ENCODE results near the gene MYEOV. TPM values are rescaled to one million over a fixed set of nuclear protein-coding genes. Genes with fewer than 3 reads are reported as not detected.

MYEOV gene
- total RNA-seq, 1 experiment from 2014 or later: 0.52 TPM

- no peaks in the 10 kb centered on the region for H3K9me3 ChIP-seq
- intact Hi-C loops (cut with micrococcal nuclease; ENCODE audit: unreplicated experiment): no loop called here
- no peaks in the 10 kb centered on the region for H3K36me3 ChIP-seq (ENCODE audit: control insufficient read depth, insufficient read depth, low read length)
- Mint-ChIP-seq H3K27me3 (ENCODE audit: insufficient read depth, unreplicated experiment) (no peaks in the 10 kb centered on the region), H3K27ac (ENCODE audit: unreplicated experiment) (no peak overlapping the region), H3K9me3 (ENCODE audit: unreplicated experiment) (peaks cover 11% of the 10 kb centered on the region), H3K4me3 (ENCODE audit: unreplicated experiment) (no peak overlapping the region), H3K4me1 (ENCODE audit: low read depth, unreplicated experiment) (peaks cover 19% of the 10 kb centered on the region), H3K36me3 (ENCODE audit: insufficient read depth, unreplicated experiment) (no peaks in the 10 kb centered on the region)
- no peaks in the 10 kb centered on the region for H3K27me3 ChIP-seq (replicated peaks; ENCODE audit: control insufficient read depth, insufficient read depth, low read length)
- peaks cover 42% of the 10 kb centered on the region for H3K4me1 ChIP-seq
- ChIA-PET CTCF (interaction anchor here (0.6 to 1.1 kb wide), 2 partner anchors 31 to 389 kb away, joined by 3 read pairs; no protein-coding TSS in a partner anchor), POLR2A (no interaction called here)
- no peak overlapping the region for H3K4me3 ChIP-seq (ENCODE audit: low read depth, low read length)
- BruUV-seq (replicated peaks): no TSS peak
- no peak for DNase-seq
- TF ChIP-seq CTCF (IDR thresholded peaks at IDR 0.05; ENCODE audit: insufficient read depth in 1 of 2, low read depth in 1 of 2, low read length in 1 of 2, severe bottlenecking in 1 of 2, unreplicated experiment in 1 of 2): no peak
Observed at GRCh38 chr11:69272831-69273485, 21.0 kb upstream of the MYEOV start.

GRCh38 chr11:69273571-69273970, 20.4 kb upstream of the MYEOV start:
- no peak for DNase-seq
- ChIA-PET POLR2A (no interaction called here), CTCF (interaction anchor here (0.6 to 1.4 kb wide), 4 partner anchors 32 to 388 kb away, joined by 3 to 12 read pairs (median 5); no protein-coding TSS in a partner anchor)
- Histone ChIP-seq H3K27me3 (replicated peaks; ENCODE audit: control insufficient read depth, insufficient read depth, low read length) (no peaks in the 10 kb centered on the region), H3K36me3 (ENCODE audit: control insufficient read depth, insufficient read depth, low read length) (no peaks in the 10 kb centered on the region), H3K4me1 (peaks cover 48% of the 10 kb centered on the region), H3K9me3 (no peaks in the 10 kb centered on the region), H3K4me3 (ENCODE audit: low read depth, low read length) (no peak overlapping the region)
- peak overlapping the region; percentile 5 for H3K27ac Mint-ChIP-seq (ENCODE audit: unreplicated experiment)
- H3K4me3 Mint-ChIP-seq (ENCODE audit: unreplicated experiment): no peak overlapping the region
- peaks cover 19% of the 10 kb centered on the region for H3K4me1 Mint-ChIP-seq (ENCODE audit: low read depth, unreplicated experiment)
- no peaks in the 10 kb centered on the region for H3K36me3 Mint-ChIP-seq (ENCODE audit: insufficient read depth, unreplicated experiment)
- TF ChIP-seq CTCF (IDR thresholded peaks at IDR 0.05; ENCODE audit: insufficient read depth in 1 of 2, low read depth in 1 of 2, low read length in 1 of 2, severe bottlenecking in 1 of 2, unreplicated experiment in 1 of 2): no peak
- H3K27me3 Mint-ChIP-seq (ENCODE audit: insufficient read depth, unreplicated experiment): no peaks in the 10 kb centered on the region
- intact Hi-C loops (cut with micrococcal nuclease; ENCODE audit: unreplicated experiment): no loop called here
- no TSS peak for BruUV-seq (replicated peaks)
- H3K9me3 Mint-ChIP-seq (ENCODE audit: unreplicated experiment): peaks cover 11% of the 10 kb centered on the region

DNA sequence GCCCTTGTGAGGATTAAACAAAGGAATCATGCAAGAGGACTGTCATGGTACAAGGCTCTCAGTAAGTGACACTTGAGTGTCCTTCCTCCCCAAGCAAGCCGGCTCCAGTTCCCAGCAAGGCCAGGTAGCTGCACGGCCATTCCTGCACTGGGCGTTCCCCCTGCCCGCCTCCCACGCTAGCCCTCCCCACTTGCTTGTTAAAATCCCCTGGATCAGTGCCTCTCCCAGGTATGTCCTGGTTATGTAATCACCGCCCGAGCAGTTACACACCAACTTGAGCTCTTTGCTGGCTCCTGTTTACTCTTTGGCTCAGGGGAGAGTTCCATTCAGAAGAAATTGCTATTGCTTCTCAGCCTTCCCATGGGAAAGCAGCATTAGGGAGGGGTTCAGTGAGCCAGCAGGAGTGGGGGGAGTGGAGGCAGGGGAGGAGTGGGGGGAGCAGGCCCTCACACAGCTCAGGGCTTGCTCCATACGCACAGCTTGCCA, 19.4 kb upstream of the MYEOV start:
- Mint-ChIP-seq H3K27ac (ENCODE audit: unreplicated experiment) (peak overlapping the region; percentile 5), H3K36me3 (ENCODE audit: insufficient read depth, unreplicated experiment) (no peaks in the 10 kb centered on the region), H3K4me1 (ENCODE audit: low read depth, unreplicated experiment) (peaks cover 19% of the 10 kb centered on the region), H3K27me3 (ENCODE audit: insufficient read depth, unreplicated experiment) (no peaks in the 10 kb centered on the region), H3K4me3 (ENCODE audit: unreplicated experiment) (peak overlapping the region; percentile 3), H3K9me3 (ENCODE audit: unreplicated experiment) (peaks cover 11% of the 10 kb centered on the region)
- H3K27me3 ChIP-seq (replicated peaks; ENCODE audit: control insufficient read depth, insufficient read depth, low read length): no peaks in the 10 kb centered on the region
- TF ChIP-seq CTCF (IDR thresholded peaks at IDR 0.05; ENCODE audit: insufficient read depth in 1 of 2, low read depth in 1 of 2, low read length in 1 of 2, severe bottlenecking in 1 of 2, unreplicated experiment in 1 of 2): no peak
- peak; percentile 96 to 98 for DNase-seq
- no peak overlapping the region for H3K4me3 ChIP-seq (ENCODE audit: low read depth, low read length)
- no peaks in the 10 kb centered on the region for H3K36me3 ChIP-seq (ENCODE audit: control insufficient read depth, insufficient read depth, low read length)
- no TSS peak for BruUV-seq (replicated peaks)
- peaks cover 51% of the 10 kb centered on the region for H3K4me1 ChIP-seq
- POLR2A ChIA-PET: interaction anchor here (0.5 to 1.2 kb wide), 7 partner anchors 14 to 365 kb away, joined by 3 to 17 read pairs (median 3); no protein-coding TSS in a partner anchor
- CTCF ChIA-PET: interaction anchor here (0.6 to 1.4 kb wide), 12 partner anchors 14 to 387 kb away, joined by 3 to 12 read pairs (median 6); no protein-coding TSS in a partner anchor
- intact Hi-C loops (cut with micrococcal nuclease; ENCODE audit: unreplicated experiment): loop anchor here (1.0 to 2.0 kb wide), 3 partner anchors 14 to 367 kb away; partner anchors contain the start of gene CCND1
- H3K9me3 ChIP-seq: no peaks in the 10 kb centered on the region

All from Caco-2 (cell line).